AG04449 (cell line): ENCODE measurements around the gene MRPS30.

ENCODE experiments used
- CTCF ChIA-PET: fragments of 350-600 bp; formaldehyde crosslinking; extraction: SDS; loops from one replicate; lab custom pipeline; 2021; ENCODE audit warnings: antibody characterized with exemption; lab: Yijun Ruan, JAX
- POLR2A ChIA-PET: fragments of 400-600, 350-600 bp; formaldehyde crosslinking; extraction: SDS; loops from one replicate; lab custom pipeline; 2020; ENCODE audit warnings: antibody characterized with exemption, inconsistent platforms; lab: Yijun Ruan, JAX
- DNase-seq: peaks from one replicate; pipeline ENCODE4 v3.0.0-alpha.2; 2010; ENCODE audit warnings: low read depth, low spot score
- H3K4me3 ChIP-seq: 2 replicates; pipeline ENCODE4 v1.5.1; 2011; ENCODE audit warnings: low read depth, mild to moderate bottlenecking, control low read depth, low read length
- TF ChIP-seq, protein P1 (sequence below): IDR thresholded peaks from one replicate; pipeline ENCODE4 v1.5.1; 2011; ENCODE audit warnings: mild to moderate bottlenecking, moderate library complexity, low read length, control low read depth, inconsistent platforms; ENCODE audit not compliant: insufficient read depth; ENCODE audit errors: missing control alignments

Gene MRPS30

GRCh38 chr5:44860267-44860666 is 51.5 kb downstream of the MRPS30 start:
- POLR2A ChIA-PET: no interaction called here
- CTCF ChIA-PET: no interaction called here
- TF ChIP-seq, protein P1, sequence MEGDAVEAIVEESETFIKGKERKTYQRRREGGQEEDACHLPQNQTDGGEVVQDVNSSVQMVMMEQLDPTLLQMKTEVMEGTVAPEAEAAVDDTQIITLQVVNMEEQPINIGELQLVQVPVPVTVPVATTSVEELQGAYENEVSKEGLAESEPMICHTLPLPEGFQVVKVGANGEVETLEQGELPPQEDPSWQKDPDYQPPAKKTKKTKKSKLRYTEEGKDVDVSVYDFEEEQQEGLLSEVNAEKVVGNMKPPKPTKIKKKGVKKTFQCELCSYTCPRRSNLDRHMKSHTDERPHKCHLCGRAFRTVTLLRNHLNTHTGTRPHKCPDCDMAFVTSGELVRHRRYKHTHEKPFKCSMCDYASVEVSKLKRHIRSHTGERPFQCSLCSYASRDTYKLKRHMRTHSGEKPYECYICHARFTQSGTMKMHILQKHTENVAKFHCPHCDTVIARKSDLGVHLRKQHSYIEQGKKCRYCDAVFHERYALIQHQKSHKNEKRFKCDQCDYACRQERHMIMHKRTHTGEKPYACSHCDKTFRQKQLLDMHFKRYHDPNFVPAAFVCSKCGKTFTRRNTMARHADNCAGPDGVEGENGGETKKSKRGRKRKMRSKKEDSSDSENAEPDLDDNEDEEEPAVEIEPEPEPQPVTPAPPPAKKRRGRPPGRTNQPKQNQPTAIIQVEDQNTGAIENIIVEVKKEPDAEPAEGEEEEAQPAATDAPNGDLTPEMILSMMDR: no peak
- no peak overlapping the region for H3K4me3 ChIP-seq
- no peak for DNase-seq

DNA sequence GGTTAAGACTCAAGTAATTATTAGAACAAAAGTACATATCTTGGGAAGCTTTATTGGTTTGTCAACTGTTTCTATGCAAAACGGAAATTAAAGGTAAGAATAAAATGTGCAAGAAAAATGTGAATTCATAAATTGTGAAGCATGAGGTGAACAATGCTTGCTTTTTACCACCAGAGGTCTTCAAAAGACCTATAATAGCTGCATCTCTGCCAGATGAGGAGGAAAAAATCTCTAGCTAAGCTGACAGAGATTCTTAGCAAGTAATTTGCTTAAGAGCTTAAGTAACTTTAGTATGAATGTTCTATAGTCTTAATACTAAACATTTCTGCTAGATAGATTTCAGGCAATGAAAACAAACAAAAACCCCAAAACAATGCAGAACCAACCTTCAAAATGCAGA is 54.1 kb downstream of the MRPS30 start:
- POLR2A ChIA-PET: no interaction called here
- DNase-seq: no peak
- CTCF ChIA-PET: no interaction called here
- TF ChIP-seq, protein P1: no peak
- H3K4me3 ChIP-seq: no peak overlapping the region
